HG02840 (cell line): ENCODE results near the gene LCN6.

ENCODE experiments used
- ATAC-seq: cut with Tn5 transposase; IDR thresholded peaks from one replicate; pipeline ENCODE4 v1.9.1; 2021; ENCODE audit warnings: mild to moderate bottlenecking, moderate library complexity, moderate number of reproducible peaks; ENCODE audit not compliant: unreplicated experiment, low FRiP score

The LCN6 gene

DNA sequence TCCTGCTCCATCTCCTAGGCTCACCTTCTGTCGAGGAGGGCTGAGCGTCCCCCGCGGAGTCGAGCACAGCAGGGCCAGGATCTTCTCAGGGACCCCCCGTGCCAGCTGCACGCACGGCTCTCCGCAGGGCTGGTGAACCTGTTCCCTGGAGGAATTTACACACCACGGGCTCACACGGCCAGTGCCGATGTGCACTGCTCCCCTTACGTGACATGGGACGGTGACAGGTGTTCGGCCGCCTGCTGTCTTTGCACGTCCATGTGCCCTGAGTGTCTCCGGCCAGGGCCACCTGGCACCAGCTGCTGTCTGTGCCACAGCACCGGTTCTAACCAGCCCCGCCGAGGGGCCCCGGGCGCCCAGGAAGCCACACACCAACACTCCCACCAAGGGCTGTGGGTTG is 52.4 kb downstream of the LCN6 start:
- ATAC-seq, result no peak

GRCh38 chr9:136695435-136695895 is 52.9 kb downstream of the LCN6 start:
- no peak for ATAC-seq

DNA sequence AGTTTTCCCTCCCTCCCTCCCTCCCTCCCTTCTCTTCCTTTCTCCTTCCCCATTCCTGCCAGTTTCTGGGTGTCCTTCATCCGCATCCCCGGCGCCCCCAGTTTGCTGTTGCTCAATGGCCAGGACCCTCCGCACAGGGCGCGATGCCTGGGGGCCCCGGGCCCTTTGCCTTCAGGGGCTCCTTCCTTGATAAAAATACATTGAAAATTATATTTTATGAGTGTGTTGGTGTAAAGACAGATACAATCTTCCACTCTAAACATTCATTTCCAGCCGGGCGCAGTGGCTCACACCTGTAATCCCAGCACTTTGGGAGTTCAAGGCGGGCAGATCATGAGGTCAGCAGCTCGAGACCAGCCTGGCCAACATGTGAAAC is 53.5 kb downstream of the LCN6 start:
- ATAC-seq, result no peak

DNA sequence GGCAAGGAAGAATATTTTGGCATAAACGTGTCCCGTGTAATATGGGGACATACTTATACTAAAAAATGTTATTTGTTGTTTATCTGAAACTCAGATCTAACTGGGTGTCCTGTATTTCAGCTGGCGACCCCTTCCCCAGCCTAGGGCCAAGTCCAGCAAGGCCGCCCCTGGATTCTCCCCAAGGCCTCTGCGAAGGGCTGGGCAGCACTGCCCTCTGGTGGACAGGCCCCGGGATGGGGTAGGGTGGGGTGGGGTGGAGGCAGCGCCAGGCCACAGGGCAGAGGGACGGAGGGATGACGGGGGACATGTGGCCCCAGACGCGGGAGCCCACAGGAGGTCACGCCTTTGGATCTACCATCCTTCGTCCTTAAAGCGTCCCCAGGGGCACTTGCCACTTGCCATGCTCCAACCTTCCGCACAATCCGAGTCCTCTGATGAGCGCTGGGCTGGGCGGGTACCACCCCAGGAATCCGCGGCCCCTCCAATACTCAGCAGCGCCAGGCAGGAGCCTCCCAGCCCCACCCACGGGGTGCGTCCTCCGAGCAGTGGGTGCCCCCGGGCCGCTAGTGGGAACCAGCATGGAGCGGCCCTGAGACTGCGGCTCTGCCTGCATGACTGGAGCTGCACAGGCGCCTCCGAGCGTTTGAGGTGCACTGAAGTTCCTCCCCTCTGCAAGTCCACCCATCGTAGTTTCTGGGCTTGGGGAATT is 54.0 kb downstream of the LCN6 start:
- ATAC-seq, result no peak
